ENCODE measurements around the gene EPHB2.
"Not testable (repeated sequence)": the region's sequence is repeated elsewhere in the genome, so short reads cannot be mapped to it uniquely, and the experiment has no call there.

EPHB2 gene

DNA sequence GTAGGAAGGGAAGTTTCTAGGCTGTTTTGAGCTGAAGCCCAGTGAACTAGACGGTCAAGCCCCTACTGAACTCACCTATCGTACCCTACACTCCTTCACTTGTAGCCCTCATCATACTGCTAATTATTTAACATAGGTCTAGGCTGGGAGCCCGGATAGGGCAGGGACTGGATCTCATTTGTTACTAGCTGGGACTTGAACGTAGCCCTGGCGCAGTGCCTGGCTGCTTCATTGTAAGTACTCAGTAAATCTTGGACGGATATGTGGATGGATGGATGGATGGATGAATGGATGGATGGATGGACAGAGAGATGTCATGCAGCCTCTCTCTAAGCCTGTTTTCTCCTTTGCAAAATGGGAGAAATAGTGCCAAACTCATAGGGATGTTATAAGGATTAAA is 129.2 kb downstream of the EPHB2 start:
- no peak for DNase-seq (ENCODE audit: low spot score)

GRCh38 chr1:22841142-22841541 is 130.5 kb downstream of the EPHB2 start:
- no peak for DNase-seq (ENCODE audit: low spot score)

- DNase-seq (ENCODE audit: low spot score), result no peak
These were observed 131.2 kb downstream of the EPHB2 start for GRCh38 chr1:22841860-22842281.

GRCh38 chr1:22843441-22844183 is 133.0 kb downstream of the EPHB2 start:
- not testable (repeated sequence) for DNase-seq (ENCODE audit: low spot score)

GRCh38 chr1:22844621-22845020 is 134.0 kb downstream of the EPHB2 start:
- DNase-seq (ENCODE audit: low spot score), result no peak

- no peak for DNase-seq (ENCODE audit: low spot score)
These were observed 134.8 kb downstream of the EPHB2 start for GRCh38 chr1:22845398-22845935.

GRCh38 chr1:22846458-22846857 is 135.8 kb downstream of the EPHB2 start:
- DNase-seq (ENCODE audit: low spot score), result no peak

DNA sequence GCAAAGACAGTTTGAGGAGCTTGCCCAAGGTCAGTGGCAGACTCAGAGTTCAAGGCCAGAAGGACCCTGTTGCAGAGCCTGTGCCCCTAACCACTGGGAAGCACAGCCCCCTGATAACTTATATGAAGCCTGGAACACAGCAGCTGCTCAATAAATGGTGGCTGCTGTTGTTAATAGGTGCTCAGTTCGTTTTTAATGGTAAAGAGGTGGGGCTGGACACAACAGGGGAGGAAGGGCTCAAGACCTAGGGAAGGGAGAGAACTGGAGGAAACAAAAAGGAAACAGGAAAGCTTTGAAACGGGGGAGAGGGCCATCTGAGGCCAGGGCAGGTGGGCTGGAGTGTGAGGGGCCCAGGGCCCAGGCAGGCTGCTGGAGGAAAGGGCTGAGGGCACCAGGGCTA is 136.6 kb downstream of the EPHB2 start:
- no peak for DNase-seq (ENCODE audit: low spot score)

DNA sequence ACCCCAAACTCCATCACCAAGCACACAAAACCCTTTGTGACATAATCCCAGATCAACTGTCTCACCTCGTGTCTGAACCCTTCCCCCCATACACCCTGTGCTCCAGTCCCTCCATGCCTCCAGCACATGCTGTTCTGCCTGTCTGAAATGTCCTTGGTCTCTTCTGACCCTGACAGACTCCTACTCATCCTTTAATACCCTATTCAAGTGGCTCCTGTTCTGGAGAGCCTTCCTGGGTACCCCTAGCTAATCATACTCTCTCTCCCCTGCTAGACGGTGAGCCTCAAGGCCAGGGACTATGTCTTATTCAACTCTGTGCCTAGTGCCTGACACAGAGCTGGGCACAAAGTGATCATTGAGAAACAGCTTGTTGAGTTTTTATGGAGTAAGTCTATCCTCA is 137.1 kb downstream of the EPHB2 start:
- no peak for DNase-seq (ENCODE audit: low spot score)

GRCh38 chr1:22848405-22848804 is 137.8 kb downstream of the EPHB2 start:
- no peak for DNase-seq (ENCODE audit: low spot score)

DNA sequence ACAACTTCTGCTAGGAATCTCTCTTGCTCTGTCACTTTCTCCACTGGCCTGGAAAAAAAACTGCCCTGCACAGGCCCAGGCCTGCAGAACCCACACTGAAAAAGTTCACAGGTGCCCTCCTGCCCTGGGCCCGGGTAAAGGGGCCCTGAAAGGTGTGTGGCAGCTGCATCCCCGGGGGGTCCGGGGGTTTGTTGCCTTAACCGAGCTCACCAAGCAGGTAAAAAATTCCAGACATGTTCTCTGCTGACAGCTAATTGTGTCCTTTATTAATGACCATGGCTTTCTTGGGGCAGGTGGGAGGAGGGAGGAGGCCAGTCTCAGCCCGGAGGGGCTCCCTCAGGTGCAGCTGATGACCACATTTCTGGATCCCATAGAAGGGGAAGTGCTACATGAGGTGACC is 139.1 kb downstream of the EPHB2 start:
- DNase-seq (ENCODE audit: low spot score), result no peak

- DNase-seq (ENCODE audit: low spot score), result no peak
These were observed 139.6 kb downstream of the EPHB2 start for GRCh38 chr1:22850281-22850680.

DNA sequence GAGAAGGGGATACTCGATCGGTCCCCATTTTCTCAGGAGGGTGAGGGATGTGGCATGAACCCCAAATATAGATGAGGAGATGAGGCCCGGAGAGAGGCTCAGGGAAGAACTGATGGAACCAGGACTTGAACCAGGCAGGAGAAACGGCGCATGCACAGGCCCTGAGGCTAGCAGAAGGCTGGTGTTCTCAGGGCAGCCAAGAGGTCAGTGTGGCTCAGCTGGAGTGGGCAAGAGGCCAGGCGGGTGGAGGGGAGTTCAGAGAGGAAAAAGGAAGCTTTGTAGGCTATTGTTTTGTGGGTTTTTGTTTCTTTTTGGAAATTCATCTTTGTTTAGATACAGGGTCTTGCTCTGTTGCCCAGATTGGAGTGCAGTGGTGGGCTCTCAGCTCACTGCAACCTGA is 140.0 kb downstream of the EPHB2 start:
- DNase-seq (ENCODE audit: low spot score), result no peak

GRCh38 chr1:22851517-22851916 is 140.9 kb downstream of the EPHB2 start:
- no peak for DNase-seq (ENCODE audit: low spot score)

- DNase-seq (ENCODE audit: low spot score), result no peak
These were observed 141.6 kb downstream of the EPHB2 start for GRCh38 chr1:22852144-22852655.

GRCh38 chr1:22853651-22854185 is 143.1 kb downstream of the EPHB2 start:
- DNase-seq (ENCODE audit: low spot score), result no peak

DNA sequence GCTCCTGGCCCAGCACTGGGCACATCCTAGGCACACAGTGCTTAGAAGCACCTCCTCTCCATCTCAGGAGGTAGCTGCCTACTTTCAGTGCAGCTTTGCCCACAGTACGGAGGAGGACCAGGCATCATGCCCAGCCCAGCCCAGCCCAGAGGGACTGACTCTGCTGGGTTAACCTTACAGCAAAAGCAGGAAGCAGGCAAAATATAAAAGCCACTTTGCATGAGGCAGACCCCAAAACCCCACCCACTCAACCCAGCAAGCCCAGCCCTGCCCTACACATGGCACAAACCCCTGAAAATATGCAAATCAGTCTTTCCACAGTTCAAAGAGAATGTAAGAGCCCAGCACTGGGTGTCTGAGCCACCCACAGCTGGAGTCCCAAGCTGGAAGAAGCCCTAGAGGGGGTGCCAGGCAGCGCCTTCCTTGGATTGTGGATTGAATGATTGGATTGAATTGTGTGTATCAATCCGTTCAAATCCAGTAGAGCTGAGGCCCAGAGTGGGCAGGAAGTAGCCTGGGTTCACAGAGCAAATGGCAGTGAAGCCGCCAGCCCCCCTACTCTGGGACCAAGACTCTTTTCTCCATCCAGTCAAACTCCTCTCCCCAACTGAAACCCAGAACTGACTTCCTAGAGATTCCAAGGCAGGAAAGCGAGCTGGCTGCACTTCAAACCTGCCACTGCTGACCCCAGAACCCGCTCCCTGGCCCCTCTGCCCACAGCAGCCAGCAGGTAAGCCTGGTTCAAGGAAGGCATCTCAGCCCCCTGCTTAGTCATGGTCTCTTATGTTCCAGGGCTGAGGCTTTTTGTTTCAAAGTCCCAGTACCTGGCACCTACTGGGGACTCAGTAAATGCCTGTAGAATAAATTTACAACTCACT is 144.3 kb downstream of the EPHB2 start:
- no peak for DNase-seq (ENCODE audit: low spot score)

GRCh38 chr1:22855668-22856606 is 145.3 kb downstream of the EPHB2 start:
- no peak for DNase-seq (ENCODE audit: low spot score)

GRCh38 chr1:22857661-22858060 is 147.0 kb downstream of the EPHB2 start:
- no peak for DNase-seq (ENCODE audit: low spot score)

- no peak for DNase-seq (ENCODE audit: low spot score)
These were observed 149.8 kb downstream of the EPHB2 start for GRCh38 chr1:22860414-22860800.

DNA sequence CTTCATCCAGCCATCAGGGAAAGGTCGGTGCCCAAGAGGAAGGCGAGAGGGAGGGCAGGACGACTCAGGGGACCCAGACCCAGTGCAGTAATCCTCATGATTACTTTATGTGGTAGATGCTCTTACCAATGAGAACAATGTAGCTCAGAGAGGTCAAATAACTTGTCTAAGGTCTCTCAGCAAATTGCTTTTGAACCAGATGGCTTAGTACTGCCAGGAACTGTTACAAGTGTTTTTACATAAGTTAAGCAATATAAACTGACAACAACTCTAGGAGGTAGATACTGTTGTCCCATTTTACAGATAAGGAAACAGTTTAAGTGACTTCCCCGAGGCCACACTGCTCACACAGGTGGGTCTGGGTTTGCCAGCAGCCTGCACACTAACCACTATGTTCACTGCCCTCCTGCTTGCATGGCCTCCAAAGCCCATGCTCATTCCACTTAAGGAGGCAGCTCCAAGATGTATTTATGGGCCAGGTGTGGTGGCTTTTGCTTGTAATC is 150.3 kb downstream of the EPHB2 start:
- no peak for DNase-seq (ENCODE audit: low spot score)

Data from CD4-positive, alpha-beta T cell treated with Interleukin-6 at 100 ng/mL for 8 hours (primary cell).